ENCODE results near the gene RHOU.

RHOU gene

DNA sequence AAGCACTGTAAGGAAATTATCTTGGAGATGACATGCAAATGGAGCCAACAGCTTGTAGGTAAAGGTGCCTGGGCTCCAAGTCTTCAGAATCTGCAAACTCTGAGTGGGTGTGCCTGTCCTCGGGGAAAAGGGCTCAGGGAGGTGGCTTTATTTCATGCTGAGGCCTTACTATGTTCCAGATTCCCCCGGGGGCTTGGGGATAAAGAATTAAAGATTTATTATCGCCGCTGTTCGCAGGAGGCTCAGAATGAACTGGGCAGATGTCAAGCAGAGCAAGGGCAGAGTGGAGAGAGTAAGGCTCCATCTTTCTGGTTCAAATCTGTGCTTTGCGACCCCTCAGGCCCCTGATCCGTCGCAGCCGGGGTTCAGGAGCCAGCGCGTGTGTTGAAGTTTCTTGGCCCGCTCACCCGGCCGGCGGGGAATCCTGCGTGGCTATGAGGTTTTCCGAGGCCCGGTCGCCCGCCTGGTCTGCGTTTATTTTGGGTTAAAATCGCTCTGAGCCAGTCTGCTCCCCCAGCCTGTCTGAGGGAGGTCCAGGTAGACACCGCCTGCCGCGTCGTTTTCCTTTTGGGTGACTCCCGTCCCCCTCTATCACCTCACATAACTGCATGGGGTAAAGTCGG is 19.5 kb downstream of the RHOU start:
- no peak overlapping the region for H3K4me3 ChIP-seq (ENCODE audit: low read depth, low read length)
- DNase-seq (ENCODE audit: low read depth): no peak
- TF ChIP-seq CTCF (IDR thresholded peaks at IDR 0.05; ENCODE audit: control insufficient read depth, extremely low read depth, insufficient read depth): no peak

GRCh38 chr1:228755800-228756199 is 20.5 kb downstream of the RHOU start:
- no peak overlapping the region for H3K4me3 ChIP-seq (ENCODE audit: low read depth, low read length)
- TF ChIP-seq CTCF (IDR thresholded peaks at IDR 0.05; ENCODE audit: control insufficient read depth, extremely low read depth, insufficient read depth): no peak
- DNase-seq (ENCODE audit: low read depth): no peak

DNA sequence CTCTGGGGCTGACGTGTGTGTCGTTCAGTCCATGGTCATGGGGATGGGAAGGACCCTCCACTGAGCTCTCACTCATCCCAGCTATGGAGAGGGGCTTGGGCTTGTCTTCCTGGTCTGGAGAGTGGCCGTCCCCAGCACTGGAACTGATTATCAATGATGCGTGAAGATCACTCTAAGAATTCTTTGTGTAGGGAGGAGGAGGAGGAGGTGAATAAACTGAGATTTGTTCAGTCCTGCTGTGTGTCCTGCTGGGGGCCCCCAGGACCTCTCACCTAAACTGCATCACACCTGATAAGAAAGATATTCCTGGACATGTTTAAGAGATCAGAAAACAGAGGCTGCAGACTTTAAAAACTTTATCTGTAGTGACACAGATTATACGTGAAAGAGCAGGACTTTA is 21.2 kb downstream of the RHOU start:
- no peak overlapping the region for H3K4me3 ChIP-seq (ENCODE audit: low read depth, low read length)
- TF ChIP-seq CTCF (IDR thresholded peaks at IDR 0.05; ENCODE audit: control insufficient read depth, extremely low read depth, insufficient read depth): no peak

DNA sequence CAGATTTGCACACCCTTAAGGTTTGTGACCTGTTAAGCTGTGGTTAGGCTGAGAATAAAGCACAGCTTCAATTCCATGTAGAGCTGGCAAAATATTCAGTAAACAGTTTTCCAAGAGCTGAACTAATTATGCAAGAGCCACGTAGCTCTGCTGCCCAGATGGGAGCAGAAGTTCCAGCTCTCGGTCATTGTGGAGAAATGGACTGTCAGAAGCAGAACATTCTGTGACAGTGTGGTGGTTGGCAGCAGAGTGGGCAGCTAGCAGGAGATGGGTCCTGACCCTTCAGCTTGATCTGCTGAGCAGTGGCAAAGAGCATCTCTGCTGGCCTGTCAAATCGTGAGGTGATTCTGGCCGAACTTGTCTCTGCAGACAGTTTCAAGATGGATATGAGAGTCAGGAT is 23.2 kb downstream of the RHOU start:
- TF ChIP-seq CTCF (IDR thresholded peaks at IDR 0.05; ENCODE audit: control insufficient read depth, extremely low read depth, insufficient read depth): no peak
- DNase-seq (ENCODE audit: low read depth): no peak
- no peak overlapping the region for H3K4me3 ChIP-seq (ENCODE audit: low read depth, low read length)

More for the DNA sequence above, 21.2 kb downstream of the RHOU start:
- no peak for DNase-seq (ENCODE audit: low read depth)

DNA sequence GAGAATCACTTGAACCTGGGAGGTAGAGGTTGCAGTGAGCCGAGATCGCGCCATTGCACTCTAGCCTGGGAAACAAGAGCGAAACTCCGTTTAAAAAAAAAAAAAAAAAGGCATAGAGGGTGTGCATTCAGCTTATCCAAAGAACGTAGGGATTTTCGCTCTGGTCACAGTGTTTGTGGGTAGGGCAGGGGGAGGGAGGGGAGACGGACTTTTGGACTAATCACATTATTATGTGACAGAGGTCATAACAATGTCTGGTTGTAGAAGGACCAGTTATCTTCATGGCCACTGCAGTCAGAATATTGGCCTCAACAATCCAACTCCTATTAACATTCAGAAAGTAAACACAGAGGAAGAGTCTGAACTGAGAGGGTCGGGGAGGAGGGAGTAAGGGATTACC is 25.7 kb downstream of the RHOU start:
- TF ChIP-seq CTCF (IDR thresholded peaks at IDR 0.05; ENCODE audit: control insufficient read depth, extremely low read depth, insufficient read depth): no peak
- H3K4me3 ChIP-seq (ENCODE audit: low read depth, low read length): no peak overlapping the region
- no peak for DNase-seq (ENCODE audit: low read depth)

DNA sequence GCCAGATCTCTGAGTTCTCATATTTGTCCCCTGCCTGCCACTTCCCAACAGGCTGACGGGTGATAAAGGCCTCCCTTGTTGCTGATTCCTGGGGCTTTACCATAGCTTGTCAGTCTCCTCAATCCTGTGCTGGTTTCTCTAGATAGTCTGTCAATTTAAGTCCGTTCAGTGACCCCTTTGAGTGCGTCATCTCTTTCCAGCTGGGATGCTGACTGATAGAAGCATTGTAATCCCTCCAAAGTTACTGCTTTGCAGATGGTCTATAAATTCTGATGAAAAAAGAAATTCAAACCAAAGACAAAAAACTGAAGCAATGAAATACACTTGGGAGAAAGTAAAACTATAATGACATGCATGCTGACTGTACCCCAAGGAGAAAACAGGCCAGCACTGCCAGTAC is 28.3 kb downstream of the RHOU start:
- no peak for TF ChIP-seq CTCF (IDR thresholded peaks at IDR 0.05; ENCODE audit: control insufficient read depth, extremely low read depth, insufficient read depth)
- DNase-seq (ENCODE audit: low read depth): no peak
- no peak overlapping the region for H3K4me3 ChIP-seq (ENCODE audit: low read depth, low read length)

Measured in LNCaP clone FGC (cell line).